ENCODE results near the gene PPDPF. TPM values are rescaled to one million over a fixed set of nuclear protein-coding genes. Genes with fewer than 3 reads are reported as not detected.

PPDPF gene
- total RNA-seq, 1 experiment from 2014 or later: 634 TPM

DNA sequence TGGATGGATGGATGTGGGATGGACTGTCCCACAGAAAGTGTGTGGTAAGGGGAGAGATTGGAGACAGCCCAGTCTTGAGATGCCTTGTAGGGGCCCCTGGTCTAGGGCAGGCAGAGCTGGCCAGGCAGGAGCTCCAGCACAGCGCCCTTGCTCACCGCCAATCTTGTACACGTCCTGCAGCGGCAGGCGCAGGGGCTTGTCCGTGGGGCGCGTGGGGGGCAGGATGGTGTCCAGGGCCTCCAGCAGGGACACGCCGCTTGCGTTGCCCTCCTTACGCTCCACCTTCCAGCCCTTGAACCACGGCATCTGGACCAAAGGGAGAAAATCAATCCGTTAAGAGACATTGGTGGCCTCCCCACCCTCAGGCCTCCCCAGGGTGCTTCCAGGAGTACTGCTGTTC is 27.6 kb upstream of the PPDPF start:
- ChIA-PET CTCF (no interaction called here), POLR2A (no interaction called here)
- H3K4me1 Mint-ChIP-seq (ENCODE audit: low read depth, unreplicated experiment): no peaks in the 10 kb centered on the region
- intact Hi-C loops (cut with micrococcal nuclease; ENCODE audit: unreplicated experiment): no loop called here
- peaks cover 20% of the 10 kb centered on the region for H3K9me3 Mint-ChIP-seq (ENCODE audit: unreplicated experiment)
- H3K36me3 Mint-ChIP-seq (ENCODE audit: insufficient read depth, unreplicated experiment): no peaks in the 10 kb centered on the region
- BruUV-seq (replicated peaks): no TSS peak
- DNase-seq: no peak
- no peaks in the 10 kb centered on the region for H3K27me3 ChIP-seq (replicated peaks; ENCODE audit: control insufficient read depth, insufficient read depth, low read length)
- no peak overlapping the region for H3K4me3 ChIP-seq (ENCODE audit: low read depth, low read length)
- no peak overlapping the region for H3K4me3 Mint-ChIP-seq (ENCODE audit: unreplicated experiment)
- TF ChIP-seq, protein P1, sequence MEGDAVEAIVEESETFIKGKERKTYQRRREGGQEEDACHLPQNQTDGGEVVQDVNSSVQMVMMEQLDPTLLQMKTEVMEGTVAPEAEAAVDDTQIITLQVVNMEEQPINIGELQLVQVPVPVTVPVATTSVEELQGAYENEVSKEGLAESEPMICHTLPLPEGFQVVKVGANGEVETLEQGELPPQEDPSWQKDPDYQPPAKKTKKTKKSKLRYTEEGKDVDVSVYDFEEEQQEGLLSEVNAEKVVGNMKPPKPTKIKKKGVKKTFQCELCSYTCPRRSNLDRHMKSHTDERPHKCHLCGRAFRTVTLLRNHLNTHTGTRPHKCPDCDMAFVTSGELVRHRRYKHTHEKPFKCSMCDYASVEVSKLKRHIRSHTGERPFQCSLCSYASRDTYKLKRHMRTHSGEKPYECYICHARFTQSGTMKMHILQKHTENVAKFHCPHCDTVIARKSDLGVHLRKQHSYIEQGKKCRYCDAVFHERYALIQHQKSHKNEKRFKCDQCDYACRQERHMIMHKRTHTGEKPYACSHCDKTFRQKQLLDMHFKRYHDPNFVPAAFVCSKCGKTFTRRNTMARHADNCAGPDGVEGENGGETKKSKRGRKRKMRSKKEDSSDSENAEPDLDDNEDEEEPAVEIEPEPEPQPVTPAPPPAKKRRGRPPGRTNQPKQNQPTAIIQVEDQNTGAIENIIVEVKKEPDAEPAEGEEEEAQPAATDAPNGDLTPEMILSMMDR (IDR thresholded peaks at IDR 0.05; ENCODE audit: insufficient read depth in 1 of 2, low read depth in 1 of 2, low read length in 1 of 2, severe bottlenecking in 1 of 2, unreplicated experiment in 1 of 2): no peak
- H3K27me3 Mint-ChIP-seq (ENCODE audit: insufficient read depth, unreplicated experiment): no peaks in the 10 kb centered on the region
- H3K36me3 ChIP-seq (ENCODE audit: control insufficient read depth, insufficient read depth, low read length): no peaks in the 10 kb centered on the region
- H3K27ac Mint-ChIP-seq (ENCODE audit: unreplicated experiment): no peak overlapping the region
- no peaks in the 10 kb centered on the region for H3K9me3 ChIP-seq
- 0 out of 2 replicates have a peak, but pooled peaks cover 2% of the 10 kb centered on the region for H3K4me1 ChIP-seq

DNA sequence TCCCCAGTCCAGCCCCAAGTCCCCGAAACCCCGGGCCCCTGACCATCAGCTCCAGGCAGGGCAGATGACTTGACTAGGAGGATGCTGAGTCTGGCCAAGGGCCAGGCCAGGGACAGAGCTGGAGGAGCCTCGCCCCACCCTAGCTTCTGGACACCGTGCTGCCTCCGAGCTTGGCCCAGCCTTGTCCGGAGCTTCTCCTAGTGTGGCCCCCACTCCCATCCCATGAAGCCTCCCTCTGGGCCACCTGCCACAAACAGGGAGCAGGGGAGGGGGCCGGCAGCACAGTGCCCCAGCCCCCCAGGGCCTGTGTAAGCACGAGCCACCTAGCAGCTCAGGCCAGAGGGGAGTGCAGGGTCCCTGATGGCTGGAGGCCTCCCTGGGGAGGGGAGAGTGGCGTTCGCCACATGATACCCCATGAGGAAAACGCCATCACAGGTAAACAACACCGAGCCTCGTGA is 27.0 kb upstream of the PPDPF start:
- H3K27me3 Mint-ChIP-seq (ENCODE audit: insufficient read depth, unreplicated experiment): no peaks in the 10 kb centered on the region
- TF ChIP-seq, protein P1 (IDR thresholded peaks at IDR 0.05; ENCODE audit: insufficient read depth in 1 of 2, low read depth in 1 of 2, low read length in 1 of 2, severe bottlenecking in 1 of 2, unreplicated experiment in 1 of 2): no peak
- no peaks in the 10 kb centered on the region for H3K36me3 Mint-ChIP-seq (ENCODE audit: insufficient read depth, unreplicated experiment)
- BruUV-seq (replicated peaks): no TSS peak
- Histone ChIP-seq H3K36me3 (ENCODE audit: control insufficient read depth, insufficient read depth, low read length) (no peaks in the 10 kb centered on the region), H3K27me3 (replicated peaks; ENCODE audit: control insufficient read depth, insufficient read depth, low read length) (no peaks in the 10 kb centered on the region), H3K4me3 (ENCODE audit: low read depth, low read length) (no peak overlapping the region), H3K9me3 (no peaks in the 10 kb centered on the region), H3K4me1 (peaks cover 6% of the 10 kb centered on the region; the same call in 1 of the 2 replicates)
- H3K4me3 Mint-ChIP-seq (ENCODE audit: unreplicated experiment): no peak overlapping the region
- no peak overlapping the region for H3K27ac Mint-ChIP-seq (ENCODE audit: unreplicated experiment)
- CTCF ChIA-PET: interaction anchor here (1.0 kb wide), 1 partner anchor 45 kb away, joined by 4 read pairs; no protein-coding TSS in a partner anchor
- intact Hi-C loops (cut with micrococcal nuclease; ENCODE audit: unreplicated experiment): no loop called here
- DNase-seq: peak in 1 of 2 experiments; percentile 50
- peaks cover 20% of the 10 kb centered on the region for H3K9me3 Mint-ChIP-seq (ENCODE audit: unreplicated experiment)
- POLR2A ChIA-PET: no interaction called here
- H3K4me1 Mint-ChIP-seq (ENCODE audit: low read depth, unreplicated experiment): no peaks in the 10 kb centered on the region

DNA sequence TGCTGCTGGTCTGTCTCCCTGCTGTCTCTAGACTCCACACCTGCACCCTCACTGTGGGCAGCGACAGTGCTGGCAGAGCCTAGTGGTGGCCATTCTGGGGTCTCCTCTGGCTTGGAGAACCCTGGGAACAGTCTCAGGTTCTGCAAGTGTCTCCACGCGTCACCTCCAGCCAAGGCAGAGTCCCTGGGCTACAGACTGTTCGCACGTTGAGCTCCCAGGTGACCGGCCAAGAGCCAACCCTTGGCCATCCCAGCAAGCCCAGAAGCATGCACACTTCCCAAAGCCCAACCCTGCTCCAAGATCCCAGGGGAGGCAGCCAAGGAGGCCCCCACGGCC is 26.5 kb upstream of the PPDPF start:
- H3K27ac Mint-ChIP-seq (ENCODE audit: unreplicated experiment): no peak overlapping the region
- ChIA-PET POLR2A (no interaction called here), CTCF (interaction anchor here (1.0 to 1.2 kb wide), 2 partner anchors 10 to 44 kb away, joined by 3 to 4 read pairs; no protein-coding TSS in a partner anchor)
- no peak overlapping the region for H3K4me3 Mint-ChIP-seq (ENCODE audit: unreplicated experiment)
- peak in 1 of 2 experiments; percentile 46 for DNase-seq
- H3K36me3 Mint-ChIP-seq (ENCODE audit: insufficient read depth, unreplicated experiment): no peaks in the 10 kb centered on the region
- Histone ChIP-seq H3K4me1 (peaks cover 6% of the 10 kb centered on the region; the same call in 1 of the 2 replicates), H3K4me3 (ENCODE audit: low read depth, low read length) (no peak overlapping the region), H3K9me3 (no peaks in the 10 kb centered on the region), H3K27me3 (replicated peaks; ENCODE audit: control insufficient read depth, insufficient read depth, low read length) (no peaks in the 10 kb centered on the region), H3K36me3 (ENCODE audit: control insufficient read depth, insufficient read depth, low read length) (no peaks in the 10 kb centered on the region)
- H3K9me3 Mint-ChIP-seq (ENCODE audit: unreplicated experiment): peaks cover 20% of the 10 kb centered on the region
- no peaks in the 10 kb centered on the region for H3K27me3 Mint-ChIP-seq (ENCODE audit: insufficient read depth, unreplicated experiment)
- intact Hi-C loops (cut with micrococcal nuclease; ENCODE audit: unreplicated experiment): no loop called here
- TF ChIP-seq, protein P1 (IDR thresholded peaks at IDR 0.05; ENCODE audit: insufficient read depth in 1 of 2, low read depth in 1 of 2, low read length in 1 of 2, severe bottlenecking in 1 of 2, unreplicated experiment in 1 of 2): no peak
- no peaks in the 10 kb centered on the region for H3K4me1 Mint-ChIP-seq (ENCODE audit: low read depth, unreplicated experiment)
- no TSS peak for BruUV-seq (replicated peaks)
